CD4-positive, alpha-beta T cell treated with Interleukin-15 for 1 hour (primary cell): ENCODE data around the gene MYZAP.

ENCODE experiments used
- DNase-seq: peaks from one replicate; pipeline ENCODE4 v3.0.0-alpha.2; 2020

The MYZAP gene, protein sequence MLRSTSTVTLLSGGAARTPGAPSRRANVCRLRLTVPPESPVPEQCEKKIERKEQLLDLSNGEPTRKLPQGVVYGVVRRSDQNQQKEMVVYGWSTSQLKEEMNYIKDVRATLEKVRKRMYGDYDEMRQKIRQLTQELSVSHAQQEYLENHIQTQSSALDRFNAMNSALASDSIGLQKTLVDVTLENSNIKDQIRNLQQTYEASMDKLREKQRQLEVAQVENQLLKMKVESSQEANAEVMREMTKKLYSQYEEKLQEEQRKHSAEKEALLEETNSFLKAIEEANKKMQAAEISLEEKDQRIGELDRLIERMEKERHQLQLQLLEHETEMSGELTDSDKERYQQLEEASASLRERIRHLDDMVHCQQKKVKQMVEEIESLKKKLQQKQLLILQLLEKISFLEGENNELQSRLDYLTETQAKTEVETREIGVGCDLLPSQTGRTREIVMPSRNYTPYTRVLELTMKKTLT

GRCh38 chr15:57591822-57592367, at the start of gene MYZAP:
MYZAP (plus strand) TSS chr15:57591904; CDS start chr15:57592035, 131 bp downstream.
- peak; percentile 59 for DNase-seq

- no peak for DNase-seq
Measured at GRCh38 chr15:57542505-57542817, 49.2 kb upstream of the MYZAP start.

DNA sequence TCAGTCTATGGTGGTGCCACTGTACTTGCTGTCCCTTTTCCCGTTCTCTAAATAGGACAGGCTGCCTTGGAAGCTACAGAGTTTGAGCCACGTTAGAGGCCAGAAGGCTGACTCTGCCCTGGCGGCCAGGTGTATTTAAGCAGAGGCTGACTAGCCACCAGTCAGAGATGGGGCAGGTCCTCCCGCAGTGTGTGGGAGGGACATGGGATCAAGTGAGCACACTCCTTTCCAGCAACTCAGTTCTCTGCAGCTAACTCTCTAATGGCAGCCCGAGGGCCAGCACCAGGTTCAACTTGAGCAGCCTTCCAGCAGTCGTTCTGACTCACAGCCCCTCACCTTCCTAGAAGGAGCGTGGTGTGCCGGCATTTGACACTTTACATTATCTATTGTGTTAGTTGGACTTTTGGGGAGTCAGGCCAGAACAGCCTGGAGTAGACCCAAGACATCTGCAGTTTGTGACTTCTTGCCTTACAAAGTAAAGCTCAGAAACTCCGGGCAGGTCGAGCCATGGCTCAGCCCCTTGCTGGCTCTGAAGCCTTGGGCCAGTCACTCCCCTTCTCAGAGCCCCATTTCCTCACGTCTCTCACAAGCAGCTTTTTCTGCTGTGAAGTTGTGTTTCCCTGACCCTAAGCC, 46.7 kb upstream of the MYZAP start:
- no peak for DNase-seq

DNA sequence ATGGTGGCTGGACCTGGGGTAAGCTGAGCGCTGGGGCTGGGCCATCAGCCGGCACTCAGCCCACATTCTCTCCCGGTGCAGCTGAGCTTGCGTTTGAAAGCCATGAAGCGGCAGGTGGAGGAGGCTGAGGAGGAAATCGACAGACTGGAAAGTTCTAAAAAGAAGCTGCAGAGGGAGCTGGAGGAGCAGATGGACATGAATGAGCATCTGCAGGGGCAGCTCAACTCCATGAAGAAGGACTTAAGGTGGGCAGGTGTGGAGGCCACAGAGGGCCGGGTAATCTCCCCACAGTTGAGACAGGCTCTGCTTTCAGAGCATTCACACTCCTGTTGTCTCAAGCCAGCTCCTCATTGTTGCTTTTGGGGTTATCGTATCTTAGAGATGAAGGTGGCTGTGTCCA, 45.7 kb upstream of the MYZAP start:
- DNase-seq: no peak

- no peak for DNase-seq
Measured at GRCh38 chr15:57547243-57547755, 44.4 kb upstream of the MYZAP start.

DNA sequence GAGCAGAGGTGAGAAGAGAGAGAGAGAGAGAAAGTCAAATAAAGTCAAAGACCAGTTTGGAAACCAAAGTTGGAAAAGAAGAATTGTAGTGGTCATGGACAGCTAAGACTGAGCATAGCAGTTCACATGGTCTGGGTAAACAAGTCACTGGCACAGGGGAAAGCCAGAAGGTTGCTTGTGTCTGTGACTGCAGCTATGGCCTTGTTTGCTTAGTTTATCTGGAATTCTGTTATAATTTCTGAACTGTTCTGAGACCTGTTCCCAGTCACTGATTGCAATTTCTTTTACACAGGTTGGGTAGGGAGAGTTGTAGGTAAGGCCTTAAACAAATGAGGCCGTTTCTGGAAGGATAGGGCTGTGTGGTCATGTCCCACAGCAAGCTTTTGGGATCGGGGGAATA, 43.4 kb upstream of the MYZAP start:
- DNase-seq: no peak

- no peak for DNase-seq
Measured at GRCh38 chr15:57548835-57549234, 42.9 kb upstream of the MYZAP start.

GRCh38 chr15:57549935-57550334, 41.8 kb upstream of the MYZAP start:
- no peak for DNase-seq

DNA sequence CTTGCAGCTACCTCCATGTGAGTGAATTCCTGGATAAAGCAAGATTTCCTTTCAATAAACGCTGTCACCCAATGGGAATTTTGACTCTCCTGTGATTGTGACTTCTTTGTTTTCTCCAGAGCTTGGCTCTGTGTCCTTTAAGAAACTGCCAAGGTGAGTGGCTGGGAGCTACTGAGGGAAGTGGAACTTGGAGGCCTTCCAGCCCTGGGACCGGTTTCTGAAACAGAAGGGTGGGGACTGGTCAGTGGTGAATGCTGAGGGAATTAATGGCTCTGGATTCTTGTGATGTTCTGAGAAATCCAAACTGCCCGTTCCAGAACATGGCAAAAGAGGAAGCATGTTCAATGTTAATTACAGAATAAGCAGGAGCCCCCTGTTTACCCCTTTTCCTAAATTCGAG, 41.1 kb upstream of the MYZAP start:
- DNase-seq: no peak

DNA sequence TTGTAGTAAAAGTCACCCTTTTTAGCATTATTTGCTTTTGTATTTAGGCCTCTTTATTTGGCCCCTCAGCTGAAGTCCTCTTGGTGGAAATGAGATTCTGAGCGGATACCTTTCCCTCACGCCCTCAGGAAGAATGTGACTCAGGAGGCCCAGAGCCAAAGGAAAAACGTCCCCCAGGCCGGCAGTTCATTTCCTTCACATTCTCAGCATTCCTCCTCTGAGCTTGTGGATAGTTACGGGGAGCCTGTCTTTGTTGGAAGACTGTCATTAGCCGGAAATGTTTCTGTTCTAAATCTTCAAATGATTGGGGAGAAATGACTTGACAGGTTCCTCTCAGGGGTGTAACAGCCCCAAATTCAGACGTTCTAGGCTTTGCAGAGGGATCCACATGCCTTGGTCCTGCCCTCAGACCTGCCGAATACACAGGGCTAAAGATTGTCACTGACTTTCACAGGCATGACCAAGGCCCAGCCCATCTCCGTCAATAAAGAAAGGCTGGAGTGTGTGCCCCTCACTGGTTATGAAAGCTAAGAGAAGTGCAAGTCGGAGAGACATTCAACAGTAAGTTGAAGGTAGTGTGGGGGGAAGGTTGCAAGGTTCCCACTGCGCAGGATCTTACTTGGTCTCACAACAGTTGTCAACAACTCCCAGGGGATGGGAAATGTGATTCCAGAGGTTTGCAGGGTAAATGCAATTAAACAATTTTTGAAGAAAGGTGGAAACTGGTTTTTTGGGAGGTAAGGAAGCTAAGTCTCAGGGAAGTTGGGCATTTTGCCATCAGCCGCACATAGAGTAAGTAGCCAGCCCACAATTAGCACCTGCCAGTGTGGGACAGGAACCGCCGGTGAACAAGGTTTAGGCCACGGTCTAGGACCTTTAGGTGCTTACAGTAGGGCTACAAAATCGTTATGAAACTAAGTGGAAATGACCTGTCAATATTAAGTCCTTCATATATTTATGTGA, 39.7 kb upstream of the MYZAP start:
- DNase-seq: no peak

GRCh38 chr15:57552678-57553334, 38.9 kb upstream of the MYZAP start:
- DNase-seq: no peak

- no peak for DNase-seq
Measured at GRCh38 chr15:57553526-57553925, 38.2 kb upstream of the MYZAP start.

- DNase-seq: no peak
Measured at GRCh38 chr15:57554063-57554811, 37.5 kb upstream of the MYZAP start.

DNA sequence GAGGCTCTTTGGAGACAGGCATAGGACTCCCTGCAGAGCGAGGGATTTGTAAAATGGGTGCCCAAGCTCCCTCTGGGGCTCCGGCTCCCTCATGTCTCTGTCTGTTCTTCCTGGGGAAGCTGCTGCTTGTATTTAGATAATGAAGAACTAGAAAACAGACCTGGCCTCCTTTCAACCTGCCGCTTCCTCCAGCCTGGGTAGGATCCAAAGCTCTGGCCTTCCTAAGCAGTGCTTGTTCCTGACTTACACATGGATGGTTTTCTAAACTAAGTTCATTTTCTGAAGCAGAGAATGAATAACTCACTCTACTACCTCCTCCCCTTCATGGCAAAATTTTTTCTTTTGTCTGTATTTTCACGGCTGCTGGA, 36.9 kb upstream of the MYZAP start:
- no peak for DNase-seq

- no peak for DNase-seq
Measured at GRCh38 chr15:57555270-57555669, 36.4 kb upstream of the MYZAP start.

DNA sequence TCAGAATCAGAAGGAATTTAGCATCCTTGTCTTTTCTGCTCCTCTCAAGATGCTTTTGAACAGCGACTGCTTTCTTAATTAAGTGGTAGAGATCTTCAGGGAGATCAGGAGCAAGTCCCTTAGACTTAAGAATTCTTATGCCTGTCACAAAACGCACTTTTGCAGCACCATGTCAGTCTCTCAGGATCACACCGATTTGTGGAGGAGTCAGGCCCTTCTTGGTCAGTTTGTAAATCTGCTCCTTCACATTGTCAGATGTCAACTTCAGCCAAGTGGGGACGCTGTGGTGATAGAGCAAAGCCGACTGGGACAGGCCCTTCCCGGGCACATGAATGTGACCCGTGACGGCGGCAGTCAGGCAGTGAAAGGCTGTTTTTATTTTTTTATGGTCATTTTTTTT, 35.7 kb upstream of the MYZAP start:
- DNase-seq: no peak

GRCh38 chr15:57557267-57557666, 34.4 kb upstream of the MYZAP start:
- no peak for DNase-seq

- no peak for DNase-seq
Measured at GRCh38 chr15:57557810-57558209, 33.9 kb upstream of the MYZAP start.

- peak; percentile 49 for DNase-seq
Measured at GRCh38 chr15:57559875-57560274, 31.8 kb upstream of the MYZAP start.

- DNase-seq: peak; percentile 63
Measured at GRCh38 chr15:57561041-57561711, 30.5 kb upstream of the MYZAP start.

DNA sequence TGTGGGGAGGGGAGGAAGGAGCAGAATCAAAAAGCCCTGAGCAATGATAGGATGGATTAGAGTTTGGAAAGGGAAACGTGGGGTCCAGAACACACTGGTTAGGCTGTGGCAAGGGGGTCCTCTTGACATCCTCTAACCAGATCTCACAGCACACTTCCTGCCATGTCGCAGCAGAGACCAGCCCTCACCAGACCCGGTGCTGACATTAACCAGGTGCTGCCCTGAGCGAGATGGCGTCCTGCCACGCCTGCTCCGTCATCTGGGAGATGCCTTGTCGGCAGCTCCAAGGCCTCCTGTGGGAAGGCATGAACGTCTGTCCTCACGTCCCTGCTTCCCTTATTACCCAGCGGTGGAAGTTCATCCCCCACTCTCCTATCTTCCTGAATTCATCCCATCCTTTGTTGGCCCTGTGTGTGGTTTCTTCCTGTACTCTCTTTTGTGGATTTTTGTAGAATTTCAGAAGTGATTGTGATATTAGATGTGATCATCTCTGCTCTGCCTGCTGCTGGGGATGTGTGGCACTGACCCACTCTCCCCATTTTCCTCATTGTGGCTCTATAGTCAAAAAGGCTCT, 29.4 kb upstream of the MYZAP start:
- no peak for DNase-seq
